K562 (cell line): ENCODE measurements around the gene SLC17A2. TPM values are rescaled to one million over a fixed set of nuclear protein-coding genes. Genes with fewer than 3 reads are reported as not detected.

Experiments used
- ARID2 ChIP-seq: fragments of 450-650 bp; IDR thresholded peaks from 2 replicates; pipeline ENCODE4 v1.6.1; 2017; ENCODE audit warnings: antibody characterized with exemption, mild to moderate bottlenecking
- EGR1 ChIP-seq: fragments of 450-650 bp; conservative IDR thresholded peaks from 2 replicates; pipeline ENCODE4 v1.6.1; 2017; ENCODE audit warnings: mild to moderate bottlenecking
- FOXA3 ChIP-seq, 2 experiments: fragments of 450-650 bp in 1 of 2; sonication (generic) in 1 of 2; formaldehyde crosslinking; IDR thresholded peaks in 1 of 2; conservative IDR thresholded peaks in 1 of 2; 2 replicates each; pipeline versions ENCODE4 v1.4.0 to v1.8.0; 2020 to 2022; ENCODE audit warnings: mild to moderate bottlenecking in 2 of 2, missing genetic modification reagents in 1 of 2
- GATA2 ChIP-seq: sonication (generic); formaldehyde crosslinking; IDR thresholded peaks from 2 replicates; pipeline ENCODE4 v1.4.0; 2020; ENCODE audit warnings: mild to moderate bottlenecking, missing genetic modification reagents
- GATAD2B ChIP-seq: fragments of 450-650 bp; IDR thresholded peaks from 2 replicates; pipeline ENCODE4 v1.6.1; 2017; ENCODE audit warnings: mild to moderate bottlenecking, borderline replicate concordance
- KDM1A ChIP-seq, 2 experiments: fragments of 450-650 bp; IDR thresholded peaks; 2 replicates each; pipeline ENCODE4 v1.6.1; 2016; ENCODE audit warnings: mild to moderate bottlenecking in 2 of 2
- MCM7 ChIP-seq, 2 experiments: fragments of 450-650 bp; IDR thresholded peaks; 2 replicates each; pipeline ENCODE4 v1.6.1; 2016 to 2018
- MTA3 ChIP-seq: fragments of 450-650 bp; formaldehyde crosslinking; IDR thresholded peaks from 2 replicates; pipeline ENCODE4 v1.6.1; 2017; ENCODE audit warnings: mild to moderate bottlenecking, borderline replicate concordance
- NONO ChIP-seq, 2 experiments: fragments of 200-400 bp in 1 of 2; fragments of 450-650 bp in 1 of 2; formaldehyde crosslinking in 1 of 2; IDR thresholded peaks; 2 replicates each; pipeline ENCODE4 v1.6.1; 2017; ENCODE audit warnings: low read depth in 2 of 2, mild to moderate bottlenecking in 2 of 2, moderate library complexity in 2 of 2, low read length in 1 of 2
- NUFIP1 ChIP-seq: fragments of 450-650 bp; IDR thresholded peaks from 2 replicates; pipeline ENCODE4 v1.6.1; 2018; ENCODE audit not compliant: partially characterized antibody
- RB1 ChIP-seq: fragments of 450-650 bp; IDR thresholded peaks from 2 replicates; pipeline ENCODE4 v1.6.1; 2017; ENCODE audit warnings: low read depth, mild to moderate bottlenecking
- SIN3A ChIP-seq, 2 experiments: fragments of 150-350 bp in 1 of 2; IDR thresholded peaks; 2 replicates each; pipeline ENCODE4 v1.6.1; 2011 to 2016; ENCODE audit warnings: borderline replicate concordance in 2 of 2, low read depth in 2 of 2, low read length in 2 of 2, mild to moderate bottlenecking in 2 of 2, moderate library complexity in 2 of 2; ENCODE audit not compliant: control insufficient read depth in 1 of 2
- SP1 ChIP-seq: sonication (generic); formaldehyde crosslinking; IDR thresholded peaks from 2 replicates; pipeline ENCODE4 v1.8.1; 2022; ENCODE audit warnings: mild to moderate bottlenecking, missing genetic modification reagents
- ZBTB33 ChIP-seq: sonication (generic); formaldehyde crosslinking; IDR thresholded peaks from 2 replicates; pipeline ENCODE4 v1.8.1; 2023; ENCODE audit warnings: mild to moderate bottlenecking, missing genetic modification reagents
- ZFPM2 ChIP-seq: fragments of 250-450 bp; sonication (Bioruptor Pico); IDR thresholded peaks from 2 replicates; pipeline ENCODE4 v1.5.1; 2022; ENCODE audit warnings: mild to moderate bottlenecking
- ZNF224 ChIP-seq: sonication (generic); formaldehyde crosslinking; IDR thresholded peaks from 2 replicates; pipeline ENCODE4 v1.8.0; 2022; ENCODE audit warnings: mild to moderate bottlenecking, missing genetic modification reagents
- ZNF584 ChIP-seq: fragments of 200-800 bp; sonication (Bioruptor generic); IDR thresholded peaks from 2 replicates; pipeline ENCODE4 v1.6.1; 2016; ENCODE audit warnings: low read depth, mild to moderate bottlenecking, missing genetic modification characterization, missing compliant biosample characterization
- ZNF589 ChIP-seq: fragments of 200-800 bp; sonication (Bioruptor generic); IDR thresholded peaks from 2 replicates; pipeline ENCODE4 v1.6.1; 2016; ENCODE audit warnings: low read depth, missing genetic modification characterization, missing compliant biosample characterization
- ZNF764 ChIP-seq: fragments of 250-450 bp; sonication (Bioruptor Pico); IDR thresholded peaks from 2 replicates; pipeline ENCODE4 v1.4.0; 2020; ENCODE audit warnings: low read depth, mild to moderate bottlenecking, moderate library complexity
- polyA plus RNA-seq, 8 experiments: library from polyadenylated mRNA; depleted of rRNA in 4 of 8; stranded (reverse) in 5 of 8; unstranded in 3 of 8; fragments of >200 nt; fragmentation: Nextera tagmentation in 2 of 8; fragmentation: Illumina TruSeq in 1 of 8; extraction: Ambion mirVana in 2 of 8; extraction: Trizol in 1 of 8; gene quantifications; 2 replicates each; pipeline versions ENCODE4 v1.2.1 to v1.2.3, GENCODE V29; 2011 to 2014; ENCODE audit warnings: inconsistent platforms in 1 of 8, missing spikeins in 1 of 8
- total RNA-seq, 7 experiments: library from RNA; depleted of rRNA in 6 of 7; stranded (reverse); fragments of >200 nt in 6 of 7; fragmentation: Illumina TruSeq in 2 of 7; extraction: Trizol in 2 of 7; gene quantifications; 2 replicates each; pipeline versions ENCODE4 v1.2.1 to v1.2.3, GENCODE V29; 2011 to 2021; ENCODE audit warnings: low replicate concordance in 1 of 7
- TF ChIP-seq, protein P1 (sequence below): fragments of 200-800 bp; sonication (Bioruptor generic); IDR thresholded peaks from 2 replicates; pipeline ENCODE4 v1.6.1; 2017; ENCODE audit warnings: missing genetic modification characterization, missing compliant biosample characterization
- TF ChIP-seq, protein P2 (sequence below): fragments of 250-450 bp; sonication (Bioruptor Pico); IDR thresholded peaks from 2 replicates; pipeline ENCODE4 v1.4.0; 2020; ENCODE audit warnings: mild to moderate bottlenecking, moderate library complexity, borderline replicate concordance

Gene SLC17A2
- total and polyA plus RNA-seq, 9 of the 15 experiments (the other 6 are each of a cell fraction or from before 2014, with no cell fraction given), result not detected

- TF ChIP-seq, protein P1, sequence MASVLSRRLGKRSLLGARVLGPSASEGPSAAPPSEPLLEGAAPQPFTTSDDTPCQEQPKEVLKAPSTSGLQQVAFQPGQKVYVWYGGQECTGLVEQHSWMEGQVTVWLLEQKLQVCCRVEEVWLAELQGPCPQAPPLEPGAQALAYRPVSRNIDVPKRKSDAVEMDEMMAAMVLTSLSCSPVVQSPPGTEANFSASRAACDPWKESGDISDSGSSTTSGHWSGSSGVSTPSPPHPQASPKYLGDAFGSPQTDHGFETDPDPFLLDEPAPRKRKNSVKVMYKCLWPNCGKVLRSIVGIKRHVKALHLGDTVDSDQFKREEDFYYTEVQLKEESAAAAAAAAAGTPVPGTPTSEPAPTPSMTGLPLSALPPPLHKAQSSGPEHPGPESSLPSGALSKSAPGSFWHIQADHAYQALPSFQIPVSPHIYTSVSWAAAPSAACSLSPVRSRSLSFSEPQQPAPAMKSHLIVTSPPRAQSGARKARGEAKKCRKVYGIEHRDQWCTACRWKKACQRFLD, result peak; percentile 52; the same call in 1 of the 2 replicates
- TF ChIP-seq NONO (IDR thresholded peaks at IDR 0.05; ENCODE audit: low read depth in 2 of 2, low read length in 1 of 2) (no peak), ZNF764 (CRISPR knock-in tag) (no peak), RB1 (peak; percentile 31; the same call in 1 of the 2 replicates), SP1 (CRISPR knock-in tag) (no peak), ZBTB33 (no peak), ZNF584 (peak; percentile 75; the same call in 1 of the 2 replicates), GATA2 (CRISPR knock-in tag) (peak; percentile 77), EGR1 (no peak), MCM7 (IDR thresholded peaks at IDR 0.05) (no peak), SIN3A (IDR thresholded peaks at IDR 0.05; ENCODE audit: borderline replicate concordance in 2 of 2, control insufficient read depth in 1 of 2, low read depth in 2 of 2, low read length in 2 of 2) (no peak), GATAD2B (peak; percentile 29; the same call in 1 of the 2 replicates), ZNF589 (CRISPR knock-in tag) (no peak; the same call in 1 of the 2 replicates), ARID2 (no peak), FOXA3 (CRISPR knock-in tag; conservative IDR thresholded peaks at IDR 0.05 in 1 of 2, IDR thresholded peaks at IDR 0.05 in 1 of 2) (0 out of 4 replicates have a peak, but pooled peaks of 1 of the 2 experiments have one; percentile 4), KDM1A (IDR thresholded peaks at IDR 0.05) (peak; percentile 100), MTA3 (peak; percentile 41; the same call in 1 of the 2 replicates), ZFPM2 (CRISPR knock-in tag) (no peak), ZNF224 (CRISPR knock-in tag) (no peak), NUFIP1 (no peak)
- TF ChIP-seq, protein P2, sequence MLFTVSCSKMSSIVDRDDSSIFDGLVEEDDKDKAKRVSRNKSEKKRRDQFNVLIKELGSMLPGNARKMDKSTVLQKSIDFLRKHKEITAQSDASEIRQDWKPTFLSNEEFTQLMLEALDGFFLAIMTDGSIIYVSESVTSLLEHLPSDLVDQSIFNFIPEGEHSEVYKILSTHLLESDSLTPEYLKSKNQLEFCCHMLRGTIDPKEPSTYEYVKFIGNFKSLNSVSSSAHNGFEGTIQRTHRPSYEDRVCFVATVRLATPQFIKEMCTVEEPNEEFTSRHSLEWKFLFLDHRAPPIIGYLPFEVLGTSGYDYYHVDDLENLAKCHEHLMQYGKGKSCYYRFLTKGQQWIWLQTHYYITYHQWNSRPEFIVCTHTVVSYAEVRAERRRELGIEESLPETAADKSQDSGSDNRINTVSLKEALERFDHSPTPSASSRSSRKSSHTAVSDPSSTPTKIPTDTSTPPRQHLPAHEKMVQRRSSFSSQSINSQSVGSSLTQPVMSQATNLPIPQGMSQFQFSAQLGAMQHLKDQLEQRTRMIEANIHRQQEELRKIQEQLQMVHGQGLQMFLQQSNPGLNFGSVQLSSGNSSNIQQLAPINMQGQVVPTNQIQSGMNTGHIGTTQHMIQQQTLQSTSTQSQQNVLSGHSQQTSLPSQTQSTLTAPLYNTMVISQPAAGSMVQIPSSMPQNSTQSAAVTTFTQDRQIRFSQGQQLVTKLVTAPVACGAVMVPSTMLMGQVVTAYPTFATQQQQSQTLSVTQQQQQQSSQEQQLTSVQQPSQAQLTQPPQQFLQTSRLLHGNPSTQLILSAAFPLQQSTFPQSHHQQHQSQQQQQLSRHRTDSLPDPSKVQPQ (CRISPR knock-in tag), result no peak
Measured at GRCh38 chr6:25973923-25974555, 43.5 kb upstream of the SLC17A2 start (continued).
